SK-N-SH (cell line): ENCODE results near the gene RNF212. TPM values are rescaled to one million over a fixed set of nuclear protein-coding genes. Genes with fewer than 3 reads are reported as not detected.

Experiments
- CTCF ChIA-PET: fragments of 300-600, 350-600 bp; formaldehyde crosslinking; extraction: SDS; loops from one replicate; lab custom pipeline; 2021; lab: Yijun Ruan, JAX
- POLR2A ChIA-PET: fragments of 350-600 bp; sonication (Branson Sonifier 250); formaldehyde crosslinking; extraction: SDS; loops from one replicate; lab custom pipeline; 2020; ENCODE audit warnings: antibody characterized with exemption, inconsistent platforms; lab: Yijun Ruan, JAX
- DNase-seq: peaks from one replicate; pipeline ENCODE4 v3.0.0; 2012
- H2AFZ ChIP-seq: fragments of 200-600 bp; sonication (generic); 2 replicates; pipeline ENCODE4 v1.8.1; 2016; ENCODE audit warnings: antibody characterized with exemption, mild to moderate bottlenecking, low read depth
- H3F3A ChIP-seq: fragments of 200-600 bp; sonication (generic); replicated peaks from 2 replicates; pipeline ENCODE3; 2016; ENCODE audit warnings: antibody characterized with exemption, mild to moderate bottlenecking; ENCODE audit not compliant: insufficient read depth
- H3K27ac ChIP-seq, 2 experiments: fragments of 200-500 bp in 1 of 2; fragments of 200-600 bp in 1 of 2; sonication (Bioruptor generic) in 1 of 2; sonication (generic), shearing (Covaris generic) in 1 of 2; 2 replicates each; pipeline versions ENCODE4 v1.5.1 to v1.6.1; 2014 to 2016; ENCODE audit warnings: low read depth in 2 of 2, inconsistent platforms in 1 of 2, low read length in 1 of 2, mild to moderate bottlenecking in 1 of 2, mixed read lengths in 1 of 2
- H3K27me3 ChIP-seq: fragments of 200-600 bp; sonication (generic), shearing (Covaris generic); 2 replicates; pipeline ENCODE4 v1.6.1; 2016; ENCODE audit warnings: mixed run types; ENCODE audit not compliant: insufficient read depth
- H3K36me3 ChIP-seq, 2 experiments: fragments of 200-500 bp in 1 of 2; fragments of 200-600 bp in 1 of 2; sonication (Bioruptor generic) in 1 of 2; sonication (generic) in 1 of 2; replicated peaks in 1 of 2; 2 replicates each; pipeline versions ENCODE3 to v1.5.1; 2014 to 2016; ENCODE audit warnings: low read length in 1 of 2, mild to moderate bottlenecking in 1 of 2; ENCODE audit not compliant: insufficient read depth in 2 of 2, control insufficient read depth in 1 of 2
- H3K4me1 ChIP-seq, 2 experiments: fragments of 200-500 bp in 1 of 2; fragments of 200-600 bp in 1 of 2; sonication (Bioruptor generic) in 1 of 2; sonication (generic), shearing (Covaris generic) in 1 of 2; 2 replicates each; pipeline versions ENCODE4 v1.5.1 to v1.6.1; 2014 to 2016; ENCODE audit warnings: low read depth in 1 of 2, low read length in 1 of 2, mixed run types in 1 of 2; ENCODE audit not compliant: insufficient read depth in 2 of 2, control insufficient read depth in 1 of 2
- H3K4me2 ChIP-seq: fragments of 200-600 bp; sonication (generic), shearing (Covaris generic); 2 replicates; pipeline ENCODE4 v1.6.1; 2017; ENCODE audit warnings: mixed run types
- H3K4me3 ChIP-seq, 2 experiments: fragments of 200-500 bp in 1 of 2; fragments of 200-600 bp in 1 of 2; sonication (Bioruptor generic) in 1 of 2; sonication (generic), shearing (Covaris generic) in 1 of 2; 2 replicates each; pipeline versions ENCODE4 v1.5.1 to v1.8.1; 2014 to 2016; ENCODE audit warnings: low read depth in 2 of 2, inconsistent platforms in 1 of 2, low read length in 1 of 2, mild to moderate bottlenecking in 1 of 2, mixed read lengths in 1 of 2, moderate library complexity in 1 of 2
- H3K79me2 ChIP-seq: fragments of 200-600 bp; sonication (generic); 2 replicates; pipeline ENCODE4 v1.8.1; 2017; ENCODE audit warnings: mild to moderate bottlenecking; ENCODE audit not compliant: insufficient read depth
- H3K9ac ChIP-seq: fragments of 200-600 bp; sonication (generic); 2 replicates; pipeline ENCODE4 v1.6.1; 2017; ENCODE audit warnings: mixed run types
- H3K9me2 ChIP-seq: fragments of 200-600 bp; sonication (generic); 2 replicates; pipeline ENCODE4 v1.6.1; 2017; ENCODE audit warnings: mixed run types
- H3K9me3 ChIP-seq: fragments of 200-600 bp; sonication (generic); 2 replicates; pipeline ENCODE4 v1.6.1; 2017; ENCODE audit warnings: mixed run types, mild to moderate bottlenecking, moderate library complexity
- H4K20me1 ChIP-seq: fragments of 200-600 bp; sonication (generic); 2 replicates; pipeline ENCODE4 v1.6.1; 2017; ENCODE audit warnings: mild to moderate bottlenecking, mixed run types; ENCODE audit not compliant: insufficient read depth
- CHD2 ChIP-seq: fragments of 150-350 bp; IDR thresholded peaks from 2 replicates; pipeline ENCODE4 v1.6.1; 2018; ENCODE audit warnings: low read length; ENCODE audit not compliant: partially characterized antibody
- CTCF ChIP-seq: fragments of 200-600 bp; sonication (generic); IDR thresholded peaks from 2 replicates; pipeline ENCODE4 v1.6.1; 2017; ENCODE audit warnings: antibody characterized with exemption, mild to moderate bottlenecking, moderate library complexity
- ELF1 ChIP-seq: IDR thresholded peaks from 2 replicates; pipeline ENCODE4 v1.4.0; 2012
- EZH2phosphoT487 ChIP-seq: fragments of 200-600 bp; sonication (generic); IDR thresholded peaks from 2 replicates; pipeline ENCODE4 v1.6.1; 2017; ENCODE audit warnings: low read depth, mixed run types, mild to moderate bottlenecking, antibody characterized with exemption, moderate library complexity, borderline replicate concordance
- FOXJ3 ChIP-seq: sonication (generic); formaldehyde crosslinking; IDR thresholded peaks from 2 replicates; pipeline ENCODE4 v1.5.1; 2020; ENCODE audit warnings: mild to moderate bottlenecking, missing genetic modification reagents
- GATA2 ChIP-seq: sonication (generic); formaldehyde crosslinking; IDR thresholded peaks from 2 replicates; pipeline ENCODE4 v1.5.0; 2020; ENCODE audit warnings: mild to moderate bottlenecking, missing genetic modification reagents
- NFIC ChIP-seq: IDR thresholded peaks from 2 replicates; pipeline ENCODE4 v1.4.0; 2012; ENCODE audit warnings: borderline replicate concordance
- RAD21 ChIP-seq: IDR thresholded peaks from 2 replicates; pipeline ENCODE4 v1.6.1; 2012; ENCODE audit warnings: mild to moderate bottlenecking, low read length
- RCOR1 ChIP-seq: fragments of 150-350 bp; IDR thresholded peaks from 2 replicates; pipeline ENCODE4 v1.6.1; 2017; ENCODE audit warnings: antibody characterized with exemption, low read length
- RXRA ChIP-seq: IDR thresholded peaks from 2 replicates; pipeline ENCODE4 v1.4.0; 2012; ENCODE audit warnings: low read depth, mild to moderate bottlenecking, borderline replicate concordance
- SIN3A ChIP-seq: IDR thresholded peaks from 2 replicates; pipeline ENCODE4 v1.6.1; 2012; ENCODE audit warnings: low read depth, mild to moderate bottlenecking, low read length, moderate library complexity, borderline replicate concordance
- TAF1 ChIP-seq: IDR thresholded peaks from 2 replicates; pipeline ENCODE4 v1.6.1; 2012; ENCODE audit warnings: low read depth, mild to moderate bottlenecking, low read length, moderate library complexity, borderline replicate concordance
- TCF12 ChIP-seq: IDR thresholded peaks from 2 replicates; pipeline ENCODE4 v1.4.0; 2012
- WGBS: methylation state at CpG from one replicate; pipeline ENCODE4 v1.1.6; 2017; ENCODE audit warnings: low lambda C conversion rate; 5-methylcytosine and 5-hydroxymethylcytosine counted together
- polyA plus RNA-seq, 3 experiments: library from polyadenylated mRNA; depleted of rRNA; stranded (reverse); fragments of >200 nt; gene quantifications; 2 replicates each; pipeline ENCODE4 v1.2.3, GENCODE V29; 2012
- TF ChIP-seq, protein P1 (sequence below): fragments of 150-350 bp; IDR thresholded peaks from 2 replicates; pipeline ENCODE4 v1.6.1; 2017; ENCODE audit warnings: antibody characterized with exemption, low read length, low read depth, borderline replicate concordance
- TF ChIP-seq, protein P2 (sequence below): fragments of 150-350 bp; IDR thresholded peaks from 2 replicates; pipeline ENCODE4 v1.6.1; 2016; ENCODE audit warnings: mild to moderate bottlenecking, low read depth, low read length
- TF ChIP-seq, protein P3 (sequence below): IDR thresholded peaks from 2 replicates; pipeline ENCODE4 v1.4.0; 2012; ENCODE audit warnings: low read depth, borderline replicate concordance

Gene RNF212
- polyA plus RNA-seq, 1 of the 3 experiments (the other 2 are of a cell fraction) = 7.0 TPM

GRCh38 chr4:1057403-1057745, 56.0 kb downstream of the RNF212 start:
- Histone ChIP-seq H3K9ac (no peak overlapping the region), H3K27ac (no peak overlapping the region), H2AFZ (no peak overlapping the region), H3K4me2 (no peak overlapping the region), H3K79me2 (no peaks in the 10 kb centered on the region), H3K9me2 (no peaks in the 10 kb centered on the region), H3K27me3 (peaks cover 82% of the 10 kb centered on the region), H3K4me3 (no peak overlapping the region), H3K9me3 (no peaks in the 10 kb centered on the region), H3F3A (no peaks in the 10 kb centered on the region), H3K36me3 (no peaks in the 10 kb centered on the region), H3K4me1 (no peaks in the 10 kb centered on the region; a peak in 2 of 4 replicates), H4K20me1 (no peaks in the 10 kb centered on the region)
- POLR2A ChIA-PET = no interaction called here
- WGBS = 50% methylated on average over 7 of the region's 7 CpGs
- CTCF ChIA-PET = no interaction called here
- TF ChIP-seq CTCF (no peak), GATA2 (CRISPR knock-in tag) (no peak), EZH2phosphoT487 (no peak), CHD2 (no peak), TCF12 (no peak), RXRA (no peak), NFIC (no peak), RCOR1 (no peak), FOXJ3 (CRISPR knock-in tag) (no peak), TAF1 (no peak), ELF1 (no peak), SIN3A (no peak), RAD21 (no peak)
- TF ChIP-seq, protein P1, sequence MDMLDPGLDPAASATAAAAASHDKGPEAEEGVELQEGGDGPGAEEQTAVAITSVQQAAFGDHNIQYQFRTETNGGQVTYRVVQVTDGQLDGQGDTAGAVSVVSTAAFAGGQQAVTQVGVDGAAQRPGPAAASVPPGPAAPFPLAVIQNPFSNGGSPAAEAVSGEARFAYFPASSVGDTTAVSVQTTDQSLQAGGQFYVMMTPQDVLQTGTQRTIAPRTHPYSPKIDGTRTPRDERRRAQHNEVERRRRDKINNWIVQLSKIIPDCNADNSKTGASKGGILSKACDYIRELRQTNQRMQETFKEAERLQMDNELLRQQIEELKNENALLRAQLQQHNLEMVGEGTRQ = no peak
- TF ChIP-seq, protein P2, sequence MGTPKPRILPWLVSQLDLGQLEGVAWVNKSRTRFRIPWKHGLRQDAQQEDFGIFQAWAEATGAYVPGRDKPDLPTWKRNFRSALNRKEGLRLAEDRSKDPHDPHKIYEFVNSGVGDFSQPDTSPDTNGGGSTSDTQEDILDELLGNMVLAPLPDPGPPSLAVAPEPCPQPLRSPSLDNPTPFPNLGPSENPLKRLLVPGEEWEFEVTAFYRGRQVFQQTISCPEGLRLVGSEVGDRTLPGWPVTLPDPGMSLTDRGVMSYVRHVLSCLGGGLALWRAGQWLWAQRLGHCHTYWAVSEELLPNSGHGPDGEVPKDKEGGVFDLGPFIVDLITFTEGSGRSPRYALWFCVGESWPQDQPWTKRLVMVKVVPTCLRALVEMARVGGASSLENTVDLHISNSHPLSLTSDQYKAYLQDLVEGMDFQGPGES = no peak
- TF ChIP-seq, protein P3, sequence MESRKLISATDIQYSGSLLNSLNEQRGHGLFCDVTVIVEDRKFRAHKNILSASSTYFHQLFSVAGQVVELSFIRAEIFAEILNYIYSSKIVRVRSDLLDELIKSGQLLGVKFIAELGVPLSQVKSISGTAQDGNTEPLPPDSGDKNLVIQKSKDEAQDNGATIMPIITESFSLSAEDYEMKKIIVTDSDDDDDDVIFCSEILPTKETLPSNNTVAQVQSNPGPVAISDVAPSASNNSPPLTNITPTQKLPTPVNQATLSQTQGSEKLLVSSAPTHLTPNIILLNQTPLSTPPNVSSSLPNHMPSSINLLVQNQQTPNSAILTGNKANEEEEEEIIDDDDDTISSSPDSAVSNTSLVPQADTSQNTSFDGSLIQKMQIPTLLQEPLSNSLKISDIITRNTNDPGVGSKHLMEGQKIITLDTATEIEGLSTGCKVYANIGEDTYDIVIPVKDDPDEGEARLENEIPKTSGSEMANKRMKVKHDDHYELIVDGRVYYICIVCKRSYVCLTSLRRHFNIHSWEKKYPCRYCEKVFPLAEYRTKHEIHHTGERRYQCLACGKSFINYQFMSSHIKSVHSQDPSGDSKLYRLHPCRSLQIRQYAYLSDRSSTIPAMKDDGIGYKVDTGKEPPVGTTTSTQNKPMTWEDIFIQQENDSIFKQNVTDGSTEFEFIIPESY = no peak
- DNase-seq = no peak
